Left kidney (tissue), 2 donors: ENCODE results near the gene EPHB1. TPM values are rescaled to one million over a fixed set of nuclear protein-coding genes. Genes with fewer than 3 reads are reported as not detected.

Experiments used
- DNase-seq: peaks from one replicate; pipeline ENCODE4 v3.0.0-alpha.2; 2013
- polyA plus RNA-seq: library from polyadenylated mRNA; unstranded; fragments of 120-200 nt; gene quantifications from one replicate; pipeline ENCODE4 v1.2.1, GENCODE V29; 2013; ENCODE audit not compliant: insufficient read length

Gene EPHB1
- polyA plus RNA-seq, 1 donor: 5.9 TPM

GRCh38 chr3:134808835-134809234 is 13.8 kb downstream of the EPHB1 start:
- no peak for DNase-seq

- DNase-seq: no peak
These were observed 14.5 kb downstream of the EPHB1 start for GRCh38 chr3:134809427-134810051.

GRCh38 chr3:134810052-134810435 is 15.0 kb downstream of the EPHB1 start:
- DNase-seq: no peak

- DNase-seq: no peak
These were observed 15.8 kb downstream of the EPHB1 start for GRCh38 chr3:134810850-134811249.

GRCh38 chr3:134813618-134814017 is 18.6 kb downstream of the EPHB1 start:
- no peak for DNase-seq

- no peak for DNase-seq
These were observed 20.5 kb downstream of the EPHB1 start for GRCh38 chr3:134815519-134815918.

- no peak for DNase-seq
These were observed 21.6 kb downstream of the EPHB1 start for GRCh38 chr3:134816623-134817022.

- DNase-seq: no peak
These were observed 22.2 kb downstream of the EPHB1 start for GRCh38 chr3:134817297-134817696.

- no peak for DNase-seq
These were observed 25.9 kb downstream of the EPHB1 start for GRCh38 chr3:134820994-134821393.

GRCh38 chr3:134822090-134822489 is 27.0 kb downstream of the EPHB1 start:
- DNase-seq: no peak

- DNase-seq: no peak
These were observed 28.6 kb downstream of the EPHB1 start for GRCh38 chr3:134823679-134824078.

- DNase-seq: peak; percentile 63
These were observed 29.7 kb downstream of the EPHB1 start for GRCh38 chr3:134824791-134825190.

- DNase-seq: no peak
These were observed 32.2 kb downstream of the EPHB1 start for GRCh38 chr3:134827213-134827612.

- DNase-seq: no peak
These were observed 34.7 kb downstream of the EPHB1 start for GRCh38 chr3:134829721-134830120.

- DNase-seq: no peak
These were observed 37.5 kb downstream of the EPHB1 start for GRCh38 chr3:134832585-134832984.

- no peak for DNase-seq
These were observed 38.5 kb downstream of the EPHB1 start for GRCh38 chr3:134833453-134834163.

GRCh38 chr3:134836921-134837320 is 41.9 kb downstream of the EPHB1 start:
- no peak for DNase-seq

GRCh38 chr3:134838599-134838998 is 43.5 kb downstream of the EPHB1 start:
- DNase-seq: no peak

- no peak for DNase-seq
These were observed 44.4 kb downstream of the EPHB1 start for GRCh38 chr3:134839422-134839821.

GRCh38 chr3:134839990-134840389 is 44.9 kb downstream of the EPHB1 start:
- no peak for DNase-seq

- DNase-seq: no peak
These were observed 45.4 kb downstream of the EPHB1 start for GRCh38 chr3:134840459-134840858.

GRCh38 chr3:134846084-134846483 is 51.0 kb downstream of the EPHB1 start:
- no peak for DNase-seq

GRCh38 chr3:134846911-134847317 is 51.9 kb downstream of the EPHB1 start:
- peak; percentile 60 for DNase-seq

GRCh38 chr3:134847349-134847748 is 52.3 kb downstream of the EPHB1 start:
- DNase-seq: no peak
